Upper lobe of right lung (tissue), 1 donor: ENCODE results near the gene PPARA. TPM values are rescaled to one million over a fixed set of nuclear protein-coding genes. Genes with fewer than 3 reads are reported as not detected.
A peak's percentile ranks its signal among the peaks of the same experiment; 100 is the strongest.

ENCODE experiments used
- ATAC-seq: fragments of 200-7000 bp; cut with Tn5 transposase; one replicate; pipeline ENCODE4 v1.9.1; 2020; ENCODE audit warnings: mild to moderate bottlenecking, moderate library complexity
- DNase-seq: peaks from one replicate; pipeline ENCODE4 v3.0.0-alpha.2; 2020
- H3K27ac ChIP-seq: fragments of 200-600 bp; one replicate; pipeline ENCODE4 v1.8.0; 2022
- H3K27me3 ChIP-seq: fragments of 200-600 bp; one replicate; pipeline ENCODE4 v1.8.0; 2022; ENCODE audit warnings: mild to moderate bottlenecking
- H3K36me3 ChIP-seq: fragments of 200-600 bp; one replicate; pipeline ENCODE4 v1.8.0; 2022
- H3K4me1 ChIP-seq: fragments of 200-600 bp; one replicate; pipeline ENCODE4 v1.8.0; 2022
- H3K4me3 ChIP-seq: fragments of 200-600 bp; one replicate; pipeline ENCODE4 v1.8.0; 2022; ENCODE audit warnings: mild to moderate bottlenecking
- H3K9me3 ChIP-seq: fragments of 200-600 bp; one replicate; pipeline ENCODE4 v1.8.0; 2022
- intact Hi-C: fragments of 100-400 bp; cut with DNase I; formaldehyde crosslinking; loops from one replicate; pipeline ENCODE4 v1.11.0; 2022
- total RNA-seq: library from RNA; stranded (reverse); fragmentation: NEBNext Ultra II Directional; extraction: Animal tissue kit (Norgen Biotek cat#: 25700); gene quantifications from one replicate; pipeline ENCODE4 v1.2.1, GENCODE V29; 2021
- TF ChIP-seq, protein P1 (sequence below): fragments of 200-600 bp; IDR thresholded peaks from one replicate; pipeline ENCODE4 v1.8.0; 2022; ENCODE audit warnings: antibody characterized with exemption
- donor health status: DM: no; HTN: yes; CAD: no; lungs with severe emphysema.

The PPARA gene
- total RNA-seq, 1 donor from 2014 or later = 18.4 TPM

DNA sequence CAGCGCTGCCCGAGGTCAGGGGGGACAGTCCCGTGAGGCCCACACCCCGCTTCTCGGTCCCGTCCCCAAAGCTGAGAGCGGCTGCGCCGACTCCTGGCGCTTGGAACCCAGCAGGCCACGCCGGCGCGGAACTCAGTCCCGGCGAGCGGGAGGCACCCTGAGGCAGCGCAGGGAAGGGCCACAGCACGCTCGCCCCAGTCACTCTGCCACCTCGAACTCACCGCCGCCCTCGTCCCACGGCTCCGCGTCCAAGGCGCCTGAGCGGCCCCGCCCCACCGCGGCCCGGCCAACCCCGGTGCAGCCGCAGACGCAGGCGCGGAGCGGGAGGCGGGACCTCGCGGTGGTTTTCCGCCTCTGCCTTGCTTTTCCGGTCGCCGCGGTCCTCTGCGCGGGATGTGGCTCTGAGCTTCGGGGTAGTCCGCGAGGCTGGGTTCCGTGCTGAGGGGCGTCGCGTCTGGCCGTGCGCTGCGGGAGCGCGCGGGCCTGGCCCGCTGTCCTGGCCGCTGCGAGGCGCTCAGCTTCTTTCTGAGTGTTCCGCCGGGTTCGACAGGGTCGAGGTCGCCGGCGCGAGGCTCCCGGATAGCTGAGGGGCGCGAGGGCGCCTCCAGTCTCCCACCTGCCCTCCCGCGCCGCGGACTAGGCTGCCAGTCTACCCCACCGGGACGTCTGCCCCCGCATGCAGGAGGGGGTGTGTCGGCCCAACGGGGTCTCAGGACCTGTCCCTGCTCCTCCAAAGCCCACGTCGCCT is 99.9 kb downstream of the PPARA start, which contains the start of gene CDPF1:
TSS of gene CDPF1 (minus strand) at position 259 of the 748 bp plus-strand sequence. CDS start 2,009 bp downstream, outside the sequence.
- intact Hi-C loops = no loop called here
- H3K27me3 ChIP-seq = no peaks in the 10 kb centered on the region
- no peaks in the 10 kb centered on the region for H3K36me3 ChIP-seq
- peaks cover 16% of the 10 kb centered on the region for H3K4me1 ChIP-seq
- H3K9me3 ChIP-seq = no peaks in the 10 kb centered on the region
- peak within 1 kb of the TSS; percentile 86 for H3K27ac ChIP-seq
- H3K4me3 ChIP-seq = peak within 1 kb of the TSS; percentile 81
- DNase-seq (peak; percentile 96), ATAC-seq (peak; percentile 98)
- TF ChIP-seq, protein P1, sequence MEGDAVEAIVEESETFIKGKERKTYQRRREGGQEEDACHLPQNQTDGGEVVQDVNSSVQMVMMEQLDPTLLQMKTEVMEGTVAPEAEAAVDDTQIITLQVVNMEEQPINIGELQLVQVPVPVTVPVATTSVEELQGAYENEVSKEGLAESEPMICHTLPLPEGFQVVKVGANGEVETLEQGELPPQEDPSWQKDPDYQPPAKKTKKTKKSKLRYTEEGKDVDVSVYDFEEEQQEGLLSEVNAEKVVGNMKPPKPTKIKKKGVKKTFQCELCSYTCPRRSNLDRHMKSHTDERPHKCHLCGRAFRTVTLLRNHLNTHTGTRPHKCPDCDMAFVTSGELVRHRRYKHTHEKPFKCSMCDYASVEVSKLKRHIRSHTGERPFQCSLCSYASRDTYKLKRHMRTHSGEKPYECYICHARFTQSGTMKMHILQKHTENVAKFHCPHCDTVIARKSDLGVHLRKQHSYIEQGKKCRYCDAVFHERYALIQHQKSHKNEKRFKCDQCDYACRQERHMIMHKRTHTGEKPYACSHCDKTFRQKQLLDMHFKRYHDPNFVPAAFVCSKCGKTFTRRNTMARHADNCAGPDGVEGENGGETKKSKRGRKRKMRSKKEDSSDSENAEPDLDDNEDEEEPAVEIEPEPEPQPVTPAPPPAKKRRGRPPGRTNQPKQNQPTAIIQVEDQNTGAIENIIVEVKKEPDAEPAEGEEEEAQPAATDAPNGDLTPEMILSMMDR = peak; percentile 7

DNA sequence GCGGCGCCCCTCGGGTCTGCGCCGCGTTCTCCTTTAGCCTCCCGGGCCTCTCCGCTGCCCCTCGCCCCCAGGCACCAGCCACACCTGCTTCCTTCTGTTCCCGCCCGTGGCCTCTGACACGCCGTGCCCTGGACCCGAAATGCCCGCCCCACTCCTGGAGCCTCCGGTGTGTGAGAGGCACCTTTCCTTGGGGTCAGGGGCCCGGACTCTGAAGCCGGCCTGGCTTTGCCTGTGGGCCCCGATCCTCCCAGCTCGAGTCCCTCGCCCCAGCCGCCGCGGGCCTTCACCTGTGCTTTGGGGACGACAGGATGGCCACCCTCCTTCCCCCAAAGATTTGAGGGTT is 100.4 kb downstream of the PPARA start:
- Histone ChIP-seq H3K9me3 (no peaks in the 10 kb centered on the region), H3K27ac (peak overlapping the region; percentile 86), H3K36me3 (no peaks in the 10 kb centered on the region), H3K27me3 (no peaks in the 10 kb centered on the region), H3K4me1 (peaks cover 16% of the 10 kb centered on the region), H3K4me3 (peak overlapping the region; percentile 81)
- peak; percentile 3 for ATAC-seq
- no peak for DNase-seq
- intact Hi-C loops = no loop called here
- TF ChIP-seq, protein P1 = no peak

DNA sequence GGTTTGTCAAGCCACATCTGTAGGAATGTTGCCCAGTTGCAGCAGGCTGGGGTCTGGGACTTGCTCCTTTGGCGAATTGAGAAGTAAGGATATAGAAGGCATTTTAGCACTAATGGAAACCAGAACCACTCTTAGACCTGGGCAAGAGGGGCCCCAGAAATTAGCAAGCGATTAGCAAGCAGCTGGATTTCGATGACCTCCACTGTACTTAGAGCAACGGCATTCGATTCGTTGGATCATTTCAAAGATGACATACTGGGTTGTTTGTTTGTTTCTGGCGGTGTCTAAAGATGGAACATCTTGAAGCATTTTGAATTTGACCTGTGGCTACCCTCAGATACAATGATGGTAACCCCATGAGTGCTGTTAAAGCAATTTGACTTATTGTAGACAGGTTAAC is 100.9 kb downstream of the PPARA start:
- Histone ChIP-seq H3K4me1 (peaks cover 16% of the 10 kb centered on the region), H3K9me3 (no peaks in the 10 kb centered on the region), H3K27ac (no peak overlapping the region), H3K27me3 (no peaks in the 10 kb centered on the region), H3K36me3 (no peaks in the 10 kb centered on the region), H3K4me3 (peak overlapping the region; percentile 81)
- TF ChIP-seq, protein P1 = no peak
- DNase-seq = no peak
- no peak for ATAC-seq
- intact Hi-C loops = no loop called here

DNA sequence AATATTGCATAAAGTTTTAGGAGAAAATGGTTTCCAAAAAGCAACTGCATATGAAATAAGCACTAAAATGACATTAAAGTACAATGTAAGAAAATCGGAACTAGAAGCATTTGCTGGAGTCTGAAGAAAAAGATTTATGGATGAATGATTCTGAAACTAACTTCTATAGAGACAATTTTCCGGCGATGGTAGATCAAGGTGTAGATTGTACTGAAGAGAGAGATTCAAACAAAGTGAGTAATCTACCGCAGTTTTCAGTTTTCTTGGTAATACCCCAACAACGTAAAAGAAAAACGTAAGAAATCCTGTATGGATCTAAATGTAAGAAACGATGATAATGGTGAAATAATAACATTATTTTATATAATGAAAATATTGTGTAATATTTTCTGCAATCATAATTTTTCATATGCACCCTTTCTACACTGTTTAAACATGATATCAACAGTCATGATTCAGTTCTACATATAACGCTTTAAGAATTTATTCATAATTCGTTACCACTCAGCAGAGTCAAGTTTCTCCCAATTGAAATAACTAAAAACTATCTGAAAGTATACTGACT is 101.6 kb downstream of the PPARA start:
- no peak for DNase-seq

DNA sequence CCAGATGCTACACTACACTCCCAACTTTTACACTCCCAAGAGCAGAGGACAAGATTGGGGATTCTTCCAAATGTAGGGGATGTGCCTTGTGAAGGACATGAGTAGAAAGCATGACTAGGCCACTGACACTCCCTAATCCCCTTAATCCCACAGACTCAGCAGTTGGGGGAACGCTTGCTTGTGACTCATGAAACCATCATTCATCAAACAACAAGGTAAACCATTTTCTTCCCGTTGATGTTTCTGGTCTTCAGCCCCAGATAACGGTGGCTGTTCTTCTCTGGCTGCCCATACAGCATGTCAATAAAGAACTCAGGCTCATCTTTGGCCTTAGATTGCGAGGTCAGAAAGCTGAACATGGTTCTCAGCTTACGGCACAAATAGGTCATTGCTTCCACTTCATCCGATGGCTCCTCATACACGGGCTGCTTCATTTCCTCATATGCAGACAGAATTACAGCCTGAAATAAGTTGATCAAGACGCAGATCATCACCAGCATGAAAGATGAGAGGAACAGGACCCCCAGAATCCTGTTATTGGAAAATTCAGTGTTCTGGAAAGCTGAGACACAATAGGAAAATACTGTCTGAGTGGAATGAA is 106.1 kb downstream of the PPARA start:
- H3K27ac ChIP-seq = no peak overlapping the region
- no peak overlapping the region for H3K4me3 ChIP-seq
- no peaks in the 10 kb centered on the region for H3K9me3 ChIP-seq

More for the DNA sequence above, 101.6 kb downstream of the PPARA start:
- Histone ChIP-seq H3K4me1 (peaks cover 16% of the 10 kb centered on the region), H3K27ac (no peak overlapping the region), H3K9me3 (no peaks in the 10 kb centered on the region), H3K27me3 (no peaks in the 10 kb centered on the region), H3K36me3 (no peaks in the 10 kb centered on the region), H3K4me3 (no peak overlapping the region)
- TF ChIP-seq, protein P1 = no peak
- intact Hi-C loops = no loop called here
- no peak for ATAC-seq

More for the DNA sequence above, 106.1 kb downstream of the PPARA start:
- ATAC-seq = no peak
- peaks cover 3% of the 10 kb centered on the region for H3K27me3 ChIP-seq
- TF ChIP-seq, protein P1 = no peak
- intact Hi-C loops = no loop called here
- H3K36me3 ChIP-seq = no peaks in the 10 kb centered on the region
- peaks cover 2% of the 10 kb centered on the region for H3K4me1 ChIP-seq
- DNase-seq = no peak
